Liver (tissue), 3 donors: ENCODE results near the gene DCLK2.

Source experiments
- ATF3 ChIP-seq: IDR thresholded peaks from 2 replicates; pipeline ENCODE4 v1.6.1; 2016; ENCODE audit warnings: antibody characterized with exemption
- EGR1 ChIP-seq, 2 donors: IDR thresholded peaks; 2 replicates each; pipeline ENCODE4 v1.6.1; 2016 to 2018; ENCODE audit warnings: antibody characterized with exemption in 2 of 2, low read depth in 2 of 2
- GABPA ChIP-seq, 2 donors: IDR thresholded peaks in 1 of 2; conservative IDR thresholded peaks in 1 of 2; 2 replicates each; pipeline ENCODE4 v1.6.1; 2016; ENCODE audit warnings: antibody characterized with exemption in 2 of 2, mild to moderate bottlenecking in 1 of 2, moderate library complexity in 1 of 2
- JUND ChIP-seq, 2 donors: IDR thresholded peaks; 2 replicates each; pipeline ENCODE4 v1.6.1; 2016; ENCODE audit warnings: antibody characterized with exemption in 2 of 2
- RAD21 ChIP-seq, 2 donors: IDR thresholded peaks; 2 replicates each; pipeline ENCODE4 v1.6.1; 2016; ENCODE audit warnings: antibody characterized with exemption in 2 of 2, mild to moderate bottlenecking in 2 of 2
- REST ChIP-seq: IDR thresholded peaks from 2 replicates; pipeline ENCODE4 v1.6.1; 2016; ENCODE audit warnings: antibody characterized with exemption, mild to moderate bottlenecking
- RXRA ChIP-seq, 2 donors: IDR thresholded peaks; 2 replicates each; pipeline ENCODE4 v1.6.1; 2017 to 2018; ENCODE audit warnings: antibody characterized with exemption in 2 of 2, mild to moderate bottlenecking in 1 of 2
- SP1 ChIP-seq: IDR thresholded peaks from 2 replicates; pipeline ENCODE4 v1.6.1; 2018; ENCODE audit warnings: antibody characterized with exemption, mild to moderate bottlenecking
- TAF1 ChIP-seq: conservative IDR thresholded peaks from 2 replicates; pipeline ENCODE4 v1.6.1; 2016; ENCODE audit warnings: antibody characterized with exemption, mild to moderate bottlenecking
- YY1 ChIP-seq: IDR thresholded peaks from 2 replicates; pipeline ENCODE4 v1.6.1; 2016; ENCODE audit warnings: antibody characterized with exemption, mild to moderate bottlenecking
- ZBTB33 ChIP-seq: IDR thresholded peaks from 2 replicates; pipeline ENCODE4 v1.6.1; 2016; ENCODE audit warnings: antibody characterized with exemption
- TF ChIP-seq, protein P1 (sequence below): fragments of 150-350 bp; IDR thresholded peaks from 2 replicates; pipeline ENCODE4 v1.5.1; 2017; ENCODE audit warnings: improper control_type of control experiment, low read depth, low read length; ENCODE audit not compliant: missing input control
- TF ChIP-seq, protein P2 (sequence below): IDR thresholded peaks from 2 replicates; pipeline ENCODE4 v1.6.1; 2016; ENCODE audit warnings: antibody characterized with exemption
- donor health status: healthy.
- donor health status: healthy.

DNA sequence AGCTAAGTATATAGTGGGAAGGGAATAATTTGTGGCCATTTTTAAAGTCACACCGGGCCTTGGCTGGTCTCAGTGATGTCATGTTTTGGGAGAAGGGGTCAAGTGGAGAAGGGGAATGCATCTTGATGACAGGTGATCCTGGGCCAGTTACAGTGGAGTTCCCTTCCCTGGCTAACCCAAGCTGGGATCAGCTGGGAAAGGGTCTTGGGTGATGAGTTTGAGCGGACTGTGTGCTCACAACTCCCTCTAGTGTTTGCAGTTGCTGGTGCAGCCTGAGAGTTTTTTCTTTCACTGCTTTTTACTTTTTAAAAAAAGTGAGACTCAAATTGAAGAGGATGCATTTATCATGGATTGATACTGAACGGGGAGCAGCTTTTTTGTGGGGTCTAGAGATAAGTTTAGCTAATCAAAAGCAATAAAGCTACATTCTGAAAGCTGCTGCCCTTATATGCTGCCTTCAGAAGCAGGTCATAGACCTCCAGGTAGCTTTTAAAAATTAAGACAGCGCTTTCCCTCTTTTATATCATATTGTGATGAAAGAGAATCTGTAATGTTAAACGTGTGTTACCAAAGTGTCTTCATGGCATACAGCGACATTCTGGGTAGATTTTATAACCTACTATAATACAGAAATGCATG is 164.7 kb downstream of the DCLK2 start:
- TF ChIP-seq, protein P1, sequence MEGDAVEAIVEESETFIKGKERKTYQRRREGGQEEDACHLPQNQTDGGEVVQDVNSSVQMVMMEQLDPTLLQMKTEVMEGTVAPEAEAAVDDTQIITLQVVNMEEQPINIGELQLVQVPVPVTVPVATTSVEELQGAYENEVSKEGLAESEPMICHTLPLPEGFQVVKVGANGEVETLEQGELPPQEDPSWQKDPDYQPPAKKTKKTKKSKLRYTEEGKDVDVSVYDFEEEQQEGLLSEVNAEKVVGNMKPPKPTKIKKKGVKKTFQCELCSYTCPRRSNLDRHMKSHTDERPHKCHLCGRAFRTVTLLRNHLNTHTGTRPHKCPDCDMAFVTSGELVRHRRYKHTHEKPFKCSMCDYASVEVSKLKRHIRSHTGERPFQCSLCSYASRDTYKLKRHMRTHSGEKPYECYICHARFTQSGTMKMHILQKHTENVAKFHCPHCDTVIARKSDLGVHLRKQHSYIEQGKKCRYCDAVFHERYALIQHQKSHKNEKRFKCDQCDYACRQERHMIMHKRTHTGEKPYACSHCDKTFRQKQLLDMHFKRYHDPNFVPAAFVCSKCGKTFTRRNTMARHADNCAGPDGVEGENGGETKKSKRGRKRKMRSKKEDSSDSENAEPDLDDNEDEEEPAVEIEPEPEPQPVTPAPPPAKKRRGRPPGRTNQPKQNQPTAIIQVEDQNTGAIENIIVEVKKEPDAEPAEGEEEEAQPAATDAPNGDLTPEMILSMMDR = peak; percentile 86
- peak; percentile 89 to 90 for TF ChIP-seq RAD21 (IDR thresholded peaks at IDR 0.05)
- TF ChIP-seq, protein P2, sequence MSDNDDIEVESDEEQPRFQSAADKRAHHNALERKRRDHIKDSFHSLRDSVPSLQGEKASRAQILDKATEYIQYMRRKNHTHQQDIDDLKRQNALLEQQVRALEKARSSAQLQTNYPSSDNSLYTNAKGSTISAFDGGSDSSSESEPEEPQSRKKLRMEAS = no peak
- no peak for TF ChIP-seq REST
- TF ChIP-seq ATF3 = no peak
- TF ChIP-seq GABPA (IDR thresholded peaks at IDR 0.05 in 1 of 2, conservative IDR thresholded peaks at IDR 0.05 in 1 of 2) = no peak
- TF ChIP-seq TAF1 = no peak
- no peak for TF ChIP-seq SP1
- TF ChIP-seq YY1 = no peak
- TF ChIP-seq RXRA (IDR thresholded peaks at IDR 0.05) = no peak
- no peak for TF ChIP-seq ZBTB33
- no peak for TF ChIP-seq JUND (IDR thresholded peaks at IDR 0.05)
- TF ChIP-seq EGR1 (IDR thresholded peaks at IDR 0.05; ENCODE audit: low read depth in 2 of 2) = no peak
